H9 (cell line): Measurements from ENCODE around the gene CDC42EP1. TPM values are rescaled to one million over a fixed set of nuclear protein-coding genes. Genes with fewer than 3 reads are reported as not detected.

Experiments
- DNase-seq: peaks from one replicate; pipeline ENCODE4 v3.0.0-alpha.2; 2017
- H2AFZ ChIP-seq: one replicate; pipeline ENCODE4 v1.6.1; 2013; ENCODE audit warnings: mild to moderate bottlenecking, low read length, control low read depth, moderate library complexity
- H2AK5ac ChIP-seq: 2 replicates; pipeline ENCODE4 v1.6.1; 2013; ENCODE audit warnings: low read length, control low read depth, mixed read lengths; ENCODE audit not compliant: insufficient read length
- H2BK120ac ChIP-seq: one replicate; pipeline ENCODE4 v1.6.1; 2013; ENCODE audit warnings: low read depth, mild to moderate bottlenecking, low read length, control low read depth, inconsistent platforms; ENCODE audit not compliant: poor library complexity, severe bottlenecking
- H2BK12ac ChIP-seq: 2 replicates; pipeline ENCODE4 v1.6.1; 2013; ENCODE audit warnings: low read length, control low read depth, mixed read lengths, low read depth; ENCODE audit not compliant: insufficient read length
- H2BK15ac ChIP-seq: 2 replicates; pipeline ENCODE4 v1.6.1; 2013; ENCODE audit warnings: low read depth, low read length, control low read depth
- H2BK20ac ChIP-seq: one replicate; pipeline ENCODE4 v1.6.1; 2013; ENCODE audit warnings: low read depth, mild to moderate bottlenecking, low read length, control low read depth, inconsistent platforms; ENCODE audit not compliant: poor library complexity, severe bottlenecking
- H2BK5ac ChIP-seq: 2 replicates; pipeline ENCODE4 v1.6.1; 2013; ENCODE audit warnings: low read length, control low read depth, mixed read lengths; ENCODE audit not compliant: insufficient read length
- H3K14ac ChIP-seq: 2 replicates; pipeline ENCODE4 v1.6.1; 2013; ENCODE audit warnings: low read length, control low read depth; ENCODE audit not compliant: insufficient read depth
- H3K18ac ChIP-seq: 2 replicates; pipeline ENCODE4 v1.6.1; 2013; ENCODE audit warnings: low read depth, mild to moderate bottlenecking, mixed read lengths, low read length, control low read depth; ENCODE audit not compliant: insufficient read length
- H3K23ac ChIP-seq: 2 replicates; pipeline ENCODE4 v1.6.1; 2013; ENCODE audit warnings: low read length, control low read depth, mixed read lengths, low read depth; ENCODE audit not compliant: insufficient read length
- H3K23me2 ChIP-seq: 2 replicates; pipeline ENCODE4 v1.6.1; 2013; ENCODE audit warnings: low read depth, mild to moderate bottlenecking, mixed read lengths, low read length, control low read depth; ENCODE audit not compliant: insufficient read length, poor library complexity, severe bottlenecking
- H3K27ac ChIP-seq: 2 replicates; pipeline ENCODE4 v1.5.1; 2013; ENCODE audit warnings: low read length, control low read depth, mixed read lengths, low read depth; ENCODE audit not compliant: insufficient read length
- H3K27me3 ChIP-seq: 2 replicates; pipeline ENCODE4 v1.6.1; 2013; ENCODE audit warnings: low read length, control low read depth, inconsistent platforms; ENCODE audit not compliant: insufficient read depth
- H3K4ac ChIP-seq: 2 replicates; pipeline ENCODE4 v1.6.1; 2013; ENCODE audit warnings: low read depth, mild to moderate bottlenecking, control low read depth, inconsistent platforms, low read length, moderate library complexity
- H3K4me1 ChIP-seq: 2 replicates; pipeline ENCODE4 v1.6.1; 2013; ENCODE audit warnings: low read length, control low read depth, inconsistent platforms; ENCODE audit not compliant: insufficient read depth
- H3K4me2 ChIP-seq: 2 replicates; pipeline ENCODE4 v1.6.1; 2013; ENCODE audit warnings: low read length, control low read depth, mixed read lengths; ENCODE audit not compliant: insufficient read length, insufficient read depth
- H3K56ac ChIP-seq: 2 replicates; pipeline ENCODE4 v1.6.1; 2013; ENCODE audit warnings: low read depth, mild to moderate bottlenecking, mixed read lengths, low read length, control low read depth; ENCODE audit not compliant: insufficient read length
- H3K79me1 ChIP-seq: 2 replicates; pipeline ENCODE4 v1.6.1; 2013; ENCODE audit warnings: low read depth, mild to moderate bottlenecking, moderate library complexity, low read length, control low read depth, inconsistent platforms; ENCODE audit not compliant: insufficient read depth, poor library complexity, severe bottlenecking
- H3K79me2 ChIP-seq: 2 replicates; pipeline ENCODE4 v1.6.1; 2013; ENCODE audit warnings: low read length, control low read depth, inconsistent platforms; ENCODE audit not compliant: insufficient read depth
- H3K9ac ChIP-seq: 2 replicates; pipeline ENCODE4 v1.6.1; 2013; ENCODE audit warnings: low read length, control low read depth, mixed read lengths; ENCODE audit not compliant: insufficient read length; ENCODE audit errors: extremely low read depth
- H3K9me3 ChIP-seq: one replicate; pipeline ENCODE4 v1.6.1; 2013; ENCODE audit warnings: low read depth, low read length, inconsistent platforms; ENCODE audit not compliant: control insufficient read depth
- H3T11ph ChIP-seq: one replicate; pipeline ENCODE4 v1.6.1; 2013; ENCODE audit warnings: mild to moderate bottlenecking, low read length, control low read depth, inconsistent platforms
- H4K20me1 ChIP-seq: one replicate; pipeline ENCODE4 v1.6.1; 2013; ENCODE audit not compliant: control insufficient read depth, insufficient read length, insufficient read depth
- H4K5ac ChIP-seq: 2 replicates; pipeline ENCODE4 v1.6.1; 2013; ENCODE audit warnings: low read depth, mild to moderate bottlenecking, mixed read lengths, low read length, control low read depth; ENCODE audit not compliant: insufficient read length
- H4K8ac ChIP-seq: replicated peaks from 2 replicates; pipeline ENCODE4 v1.6.1; 2013; ENCODE audit warnings: low read length, control low read depth, mixed read lengths, low read depth; ENCODE audit not compliant: insufficient read length
- H4K91ac ChIP-seq: 2 replicates; pipeline ENCODE4 v1.6.1; 2013; ENCODE audit warnings: low read depth, mild to moderate bottlenecking, moderate library complexity, mixed read lengths, low read length, control low read depth; ENCODE audit not compliant: insufficient read length
- H3K27ac Mint-ChIP-seq, 3 experiments: 2 replicates in 2 of 3; 3 replicates in 1 of 3; pipeline ENCODE4 v1.8.0; 2020 to 2021; ENCODE audit warnings: mixed read lengths in 3 of 3, mild to moderate bottlenecking in 1 of 3, moderate library complexity in 1 of 3
- H3K27me3 Mint-ChIP-seq: 2 replicates; pipeline ENCODE4 v1.8.0; 2021; ENCODE audit warnings: low read depth, mild to moderate bottlenecking, moderate library complexity, mixed read lengths
- H3K36me3 Mint-ChIP-seq, 3 experiments: 2 replicates in 2 of 3; 3 replicates in 1 of 3; pipeline ENCODE4 v1.8.0; 2020 to 2021; ENCODE audit warnings: low read depth in 3 of 3, mixed read lengths in 3 of 3; ENCODE audit not compliant: insufficient read depth in 1 of 3
- H3K4me1 Mint-ChIP-seq, 2 experiments: 2 replicates each; pipeline ENCODE4 v1.8.0; 2020; ENCODE audit warnings: mixed read lengths in 2 of 2
- H3K4me3 Mint-ChIP-seq, 2 experiments: 2 replicates in 1 of 2; 3 replicates in 1 of 2; pipeline ENCODE4 v1.8.0; 2020 to 2021; ENCODE audit warnings: mild to moderate bottlenecking in 2 of 2, mixed read lengths in 2 of 2, moderate library complexity in 1 of 2
- H3K9me3 Mint-ChIP-seq, 2 experiments: 2 replicates in 1 of 2; 3 replicates in 1 of 2; pipeline ENCODE4 v1.8.0; 2020; ENCODE audit warnings: mild to moderate bottlenecking in 2 of 2, mixed read lengths in 2 of 2, moderate library complexity in 1 of 2
- CTCF ChIP-seq: fragments of 200-600 bp; sonication (generic); conservative IDR thresholded peaks from 3 replicates; pipeline ENCODE4 v1.8.0; 2021; ENCODE audit warnings: antibody characterized with exemption, mild to moderate bottlenecking
- WGBS: extraction: QIAGEN DNeasy Blood & Tissue Kit; methylation state at CpG from one replicate; pipeline ENCODE4 v1.1.7; 2013; ENCODE audit warnings: missing lambda C conversion rate, low lambda C conversion rate, mixed read lengths; ENCODE audit not compliant: insufficient read length; ENCODE audit errors: extremely low coverage; 5-methylcytosine and 5-hydroxymethylcytosine counted together
- total RNA-seq: library from RNA; stranded (reverse); gene quantifications from 2 replicates; pipeline ENCODE4 v1.2.1, GENCODE V29; 2021

CDC42EP1 gene
- total RNA-seq, 1 experiment from 2014 or later, result 23.0 TPM

- H3K23ac ChIP-seq, result no peak overlapping the region
- no peak overlapping the region for H3K9ac ChIP-seq
- no peaks in the 10 kb centered on the region for H3K27me3 ChIP-seq
- H2AK5ac ChIP-seq, result no peak overlapping the region
- no peak overlapping the region for H3T11ph ChIP-seq
- no peak overlapping the region for H2BK120ac ChIP-seq
- no peak overlapping the region for H3K4me3 Mint-ChIP-seq
- no peaks in the 10 kb centered on the region for H3K79me1 ChIP-seq
- no peak overlapping the region for H3K4ac ChIP-seq
- H3K36me3 Mint-ChIP-seq, result peaks cover 0 to 12% (median 0%) of the 10 kb centered on the region in 3 experiments; a peak in 4 of 7 replicates
- peak; percentile 26 for DNase-seq
- H3K27ac Mint-ChIP-seq, result no peak overlapping the region; a peak in 1 of 7 replicates
- H3K27me3 Mint-ChIP-seq, result peaks cover 3% of the 10 kb centered on the region
- H3K56ac ChIP-seq, result no peak overlapping the region
- peaks cover 8% of the 10 kb centered on the region; the same call in 1 of the 2 replicates for H3K4me1 ChIP-seq
- H2AFZ ChIP-seq, result no peak overlapping the region
- H3K79me2 ChIP-seq, result no peaks in the 10 kb centered on the region
- no peak overlapping the region for H4K91ac ChIP-seq
- H2BK15ac ChIP-seq, result no peak overlapping the region
- H3K4me1 Mint-ChIP-seq, result peaks cover 22 to 27% of the 10 kb centered on the region in 2 experiments
- H3K18ac ChIP-seq, result no peak overlapping the region
- H4K5ac ChIP-seq, result no peak overlapping the region
- no peaks in the 10 kb centered on the region; a peak in 1 of 5 replicates for H3K9me3 Mint-ChIP-seq
- H3K14ac ChIP-seq, result no peak overlapping the region
- TF ChIP-seq CTCF, result no peak
- no peak overlapping the region for H2BK20ac ChIP-seq
- no peak overlapping the region for H2BK5ac ChIP-seq
- no CpG with 5 or more reads among the region's 4 CpGs for WGBS
- no peak overlapping the region for H3K27ac ChIP-seq
- no peaks in the 10 kb centered on the region for H4K20me1 ChIP-seq
- H3K9me3 ChIP-seq, result no peaks in the 10 kb centered on the region
- no peak overlapping the region for H3K4me2 ChIP-seq
- no peaks in the 10 kb centered on the region for H3K23me2 ChIP-seq
- no peak overlapping the region for H2BK12ac ChIP-seq
- H4K8ac ChIP-seq, result no peak overlapping the region
Measured at GRCh38 chr22:37570661-37570976, 10.3 kb downstream of the CDC42EP1 start.
